ENCODE data around the gene MORN2.

MORN2 gene

GRCh38 chr2:38862476-38862875 is 13.3 kb upstream of the MORN2 start:
- H3K27ac ChIP-seq (ENCODE audit: low read length): no peak overlapping the region
- H3K36me3 ChIP-seq (ENCODE audit: control insufficient read depth, insufficient read depth, low read length): peaks cover 4% of the 10 kb centered on the region; the same call in 1 of the 2 replicates

GRCh38 chr2:38863061-38863695 is 12.6 kb upstream of the MORN2 start:
- DNase-seq (ENCODE audit: low read depth, low spot score): no peak
- no peak overlapping the region for H3K27ac ChIP-seq (ENCODE audit: low read length)
- WGBS (ENCODE audit: insufficient coverage, insufficient read length): no CpG with 5 or more reads among the region's 2 CpGs

More at GRCh38 chr2:38862476-38862875, 13.3 kb upstream of the MORN2 start:
- no peak for DNase-seq (ENCODE audit: low read depth, low spot score)
- no peaks in the 10 kb centered on the region for H3K4me1 ChIP-seq (ENCODE audit: control insufficient read depth, insufficient read depth, low read length)
- H3K4me3 ChIP-seq (ENCODE audit: low read length): no peak overlapping the region
- no peaks in the 10 kb centered on the region for H3K27me3 ChIP-seq (ENCODE audit: control insufficient read depth, insufficient read depth, low read length)
- no peaks in the 10 kb centered on the region for H3K9me3 ChIP-seq (ENCODE audit: control insufficient read depth, insufficient read depth, low read length)

GRCh38 chr2:38866773-38867443 is 8.9 kb upstream of the MORN2 start:
- 100% methylated on average over 1 of the region's 3 CpGs for WGBS (ENCODE audit: insufficient coverage, insufficient read length)
- no peak overlapping the region for H3K4me3 ChIP-seq (ENCODE audit: low read length)
- no peak overlapping the region for H3K27ac ChIP-seq (ENCODE audit: low read length)
- no peaks in the 10 kb centered on the region for H3K27me3 ChIP-seq (ENCODE audit: control insufficient read depth, insufficient read depth, low read length)
- peaks cover 2% of the 10 kb centered on the region; the same call in 1 of the 2 replicates for H3K36me3 ChIP-seq (ENCODE audit: control insufficient read depth, insufficient read depth, low read length)
- no peaks in the 10 kb centered on the region for H3K9me3 ChIP-seq (ENCODE audit: control insufficient read depth, insufficient read depth, low read length)
- H3K4me1 ChIP-seq (ENCODE audit: control insufficient read depth, insufficient read depth, low read length): no peaks in the 10 kb centered on the region
- no peak for DNase-seq (ENCODE audit: low read depth, low spot score)

More at GRCh38 chr2:38863061-38863695, 12.6 kb upstream of the MORN2 start:
- peaks cover 4% of the 10 kb centered on the region; the same call in 1 of the 2 replicates for H3K36me3 ChIP-seq (ENCODE audit: control insufficient read depth, insufficient read depth, low read length)
- no peak overlapping the region for H3K4me3 ChIP-seq (ENCODE audit: low read length)
- H3K9me3 ChIP-seq (ENCODE audit: control insufficient read depth, insufficient read depth, low read length): no peaks in the 10 kb centered on the region
- H3K4me1 ChIP-seq (ENCODE audit: control insufficient read depth, insufficient read depth, low read length): no peaks in the 10 kb centered on the region
- no peaks in the 10 kb centered on the region for H3K27me3 ChIP-seq (ENCODE audit: control insufficient read depth, insufficient read depth, low read length)

GRCh38 chr2:38871432-38871831 is 4.3 kb upstream of the MORN2 start:
- Histone ChIP-seq H3K4me1 (ENCODE audit: control insufficient read depth, insufficient read depth, low read length) (no peaks in the 10 kb centered on the region; the same call in 1 of the 2 replicates), H3K27ac (ENCODE audit: low read length) (no peak overlapping the region), H3K9me3 (ENCODE audit: control insufficient read depth, insufficient read depth, low read length) (no peaks in the 10 kb centered on the region), H3K27me3 (ENCODE audit: control insufficient read depth, insufficient read depth, low read length) (no peaks in the 10 kb centered on the region), H3K4me3 (ENCODE audit: low read length) (no peak overlapping the region), H3K36me3 (ENCODE audit: control insufficient read depth, insufficient read depth, low read length) (no peaks in the 10 kb centered on the region)
- WGBS (ENCODE audit: insufficient coverage, insufficient read length): no CpG with 5 or more reads among the region's 3 CpGs
- DNase-seq (ENCODE audit: low read depth, low spot score): no peak

- Histone ChIP-seq H3K9me3 (ENCODE audit: control insufficient read depth, insufficient read depth, low read length) (no peaks in the 10 kb centered on the region), H3K27me3 (ENCODE audit: control insufficient read depth, insufficient read depth, low read length) (no peaks in the 10 kb centered on the region), H3K36me3 (ENCODE audit: control insufficient read depth, insufficient read depth, low read length) (no peaks in the 10 kb centered on the region), H3K4me1 (ENCODE audit: control insufficient read depth, insufficient read depth, low read length) (no peaks in the 10 kb centered on the region; the same call in 1 of the 2 replicates), H3K27ac (ENCODE audit: low read length) (no peak overlapping the region), H3K4me3 (ENCODE audit: low read length) (no peak overlapping the region)
- WGBS (ENCODE audit: insufficient coverage, insufficient read length): no CpG with 5 or more reads among the region's 5 CpGs
- DNase-seq (ENCODE audit: low read depth, low spot score): no peak
These were observed 2.0 kb upstream of the MORN2 start for GRCh38 chr2:38873763-38874162.

GRCh38 chr2:38875227-38875575 is 575 bp upstream of the MORN2 start:
- no peaks in the 10 kb centered on the region; the same call in 1 of the 2 replicates for H3K4me1 ChIP-seq (ENCODE audit: control insufficient read depth, insufficient read depth, low read length)
- no peak for DNase-seq (ENCODE audit: low read depth, low spot score)
- H3K27me3 ChIP-seq (ENCODE audit: control insufficient read depth, insufficient read depth, low read length): no peaks in the 10 kb centered on the region
- no peaks in the 10 kb centered on the region for H3K9me3 ChIP-seq (ENCODE audit: control insufficient read depth, insufficient read depth, low read length)
- H3K27ac ChIP-seq (ENCODE audit: low read length): no peak overlapping the region
- H3K36me3 ChIP-seq (ENCODE audit: control insufficient read depth, insufficient read depth, low read length): no peaks in the 10 kb centered on the region
- no CpG with 5 or more reads among the region's 10 CpGs for WGBS (ENCODE audit: insufficient coverage, insufficient read length)
- peak overlapping the region; percentile 82 for H3K4me3 ChIP-seq (ENCODE audit: low read length)

- Histone ChIP-seq H3K27ac (ENCODE audit: low read length) (no peak overlapping the region), H3K36me3 (ENCODE audit: control insufficient read depth, insufficient read depth, low read length) (no peaks in the 10 kb centered on the region), H3K4me1 (ENCODE audit: control insufficient read depth, insufficient read depth, low read length) (no peaks in the 10 kb centered on the region; the same call in 1 of the 2 replicates), H3K4me3 (ENCODE audit: low read length) (peak overlapping the region; percentile 82; the same call in 1 of the 2 replicates), H3K27me3 (ENCODE audit: control insufficient read depth, insufficient read depth, low read length) (no peaks in the 10 kb centered on the region), H3K9me3 (ENCODE audit: control insufficient read depth, insufficient read depth, low read length) (no peaks in the 10 kb centered on the region)
- no peak for DNase-seq (ENCODE audit: low read depth, low spot score)
- no CpG with 5 or more reads among the region's 10 CpGs for WGBS (ENCODE audit: insufficient coverage, insufficient read length)
These were observed 631 bp downstream of the MORN2 start for GRCh38 chr2:38876407-38876806.

GRCh38 chr2:38886063-38886462 is 10.3 kb downstream of the MORN2 start:
- Histone ChIP-seq H3K36me3 (ENCODE audit: control insufficient read depth, insufficient read depth, low read length) (no peaks in the 10 kb centered on the region), H3K4me1 (ENCODE audit: control insufficient read depth, insufficient read depth, low read length) (no peaks in the 10 kb centered on the region), H3K9me3 (ENCODE audit: control insufficient read depth, insufficient read depth, low read length) (no peaks in the 10 kb centered on the region), H3K27me3 (ENCODE audit: control insufficient read depth, insufficient read depth, low read length) (no peaks in the 10 kb centered on the region), H3K4me3 (ENCODE audit: low read length) (no peak overlapping the region), H3K27ac (ENCODE audit: low read length) (no peak overlapping the region)
- no peak for DNase-seq (ENCODE audit: low read depth, low spot score)

GRCh38 chr2:38887347-38887746 is 11.6 kb downstream of the MORN2 start:
- Histone ChIP-seq H3K27ac (ENCODE audit: low read length) (no peak overlapping the region), H3K9me3 (ENCODE audit: control insufficient read depth, insufficient read depth, low read length) (no peaks in the 10 kb centered on the region), H3K27me3 (ENCODE audit: control insufficient read depth, insufficient read depth, low read length) (no peaks in the 10 kb centered on the region), H3K36me3 (ENCODE audit: control insufficient read depth, insufficient read depth, low read length) (no peaks in the 10 kb centered on the region), H3K4me3 (ENCODE audit: low read length) (no peak overlapping the region), H3K4me1 (ENCODE audit: control insufficient read depth, insufficient read depth, low read length) (no peaks in the 10 kb centered on the region)
- no peak for DNase-seq (ENCODE audit: low read depth, low spot score)
- WGBS (ENCODE audit: insufficient coverage, insufficient read length): no CpG with 5 or more reads among the region's 4 CpGs

GRCh38 chr2:38887902-38888554 is 12.3 kb downstream of the MORN2 start:
- H3K27me3 ChIP-seq (ENCODE audit: control insufficient read depth, insufficient read depth, low read length): no peaks in the 10 kb centered on the region
- H3K27ac ChIP-seq (ENCODE audit: low read length): no peak overlapping the region
- H3K9me3 ChIP-seq (ENCODE audit: control insufficient read depth, insufficient read depth, low read length): no peaks in the 10 kb centered on the region
- no peaks in the 10 kb centered on the region for H3K4me1 ChIP-seq (ENCODE audit: control insufficient read depth, insufficient read depth, low read length)
- no peak overlapping the region for H3K4me3 ChIP-seq (ENCODE audit: low read length)
- no peak for DNase-seq (ENCODE audit: low read depth, low spot score)
- WGBS (ENCODE audit: insufficient coverage, insufficient read length): no CpG with 5 or more reads among the region's 1 CpG
- H3K36me3 ChIP-seq (ENCODE audit: control insufficient read depth, insufficient read depth, low read length): no peaks in the 10 kb centered on the region

Measured in iPS DF 6.9 (cell line).